Endothelial cell (in vitro differentiated cells): ENCODE data around the gene FDX1. TPM values are rescaled to one million over a fixed set of nuclear protein-coding genes. Genes with fewer than 3 reads are reported as not detected.

Source experiments
- DNase-seq: peaks from one replicate; pipeline ENCODE4 v3.0.0; 2021; ENCODE audit warnings: low spot score
- H3K27ac Mint-ChIP-seq: one replicate; pipeline ENCODE4 v1.8.0; 2021; ENCODE audit warnings: mixed read lengths, inconsistent platforms; ENCODE audit not compliant: unreplicated experiment
- H3K27me3 Mint-ChIP-seq: one replicate; pipeline ENCODE4 v1.8.0; 2021; ENCODE audit warnings: mild to moderate bottlenecking, moderate library complexity, mixed read lengths, inconsistent platforms; ENCODE audit not compliant: unreplicated experiment
- H3K36me3 Mint-ChIP-seq: one replicate; pipeline ENCODE4 v1.8.0; 2021; ENCODE audit warnings: mild to moderate bottlenecking, low read depth, mixed read lengths, inconsistent platforms; ENCODE audit not compliant: unreplicated experiment
- H3K4me1 Mint-ChIP-seq: one replicate; pipeline ENCODE4 v1.8.0; 2021; ENCODE audit warnings: mild to moderate bottlenecking, mixed read lengths, inconsistent platforms; ENCODE audit not compliant: unreplicated experiment
- H3K4me3 Mint-ChIP-seq: one replicate; pipeline ENCODE4 v1.8.0; 2021; ENCODE audit warnings: mild to moderate bottlenecking, mixed read lengths, inconsistent platforms; ENCODE audit not compliant: unreplicated experiment
- H3K9me3 Mint-ChIP-seq: one replicate; pipeline ENCODE4 v1.8.0; 2021; ENCODE audit warnings: mixed read lengths, inconsistent platforms; ENCODE audit not compliant: unreplicated experiment
- total RNA-seq: library from RNA; stranded (reverse); fragmentation: NEBNext Ultra II Directional; extraction: Animal tissue kit (Norgen Biotek cat#: 25700); gene quantifications from one replicate; pipeline ENCODE4 v1.2.1, GENCODE V29; 2021; ENCODE audit not compliant: unreplicated experiment
- TF ChIP-seq, protein P1 (sequence below): fragments of 200-600 bp; sonication (generic); IDR thresholded peaks from one replicate; pipeline ENCODE4 v1.5.0; 2021; ENCODE audit warnings: antibody characterized with exemption; ENCODE audit not compliant: unreplicated experiment

FDX1 gene
- total RNA-seq, 1 donor from 2014 or later, result 14.3 TPM

GRCh38 chr11:110469127-110469526, 39.4 kb downstream of the FDX1 start:
- DNase-seq, result no peak
- TF ChIP-seq, protein P1, sequence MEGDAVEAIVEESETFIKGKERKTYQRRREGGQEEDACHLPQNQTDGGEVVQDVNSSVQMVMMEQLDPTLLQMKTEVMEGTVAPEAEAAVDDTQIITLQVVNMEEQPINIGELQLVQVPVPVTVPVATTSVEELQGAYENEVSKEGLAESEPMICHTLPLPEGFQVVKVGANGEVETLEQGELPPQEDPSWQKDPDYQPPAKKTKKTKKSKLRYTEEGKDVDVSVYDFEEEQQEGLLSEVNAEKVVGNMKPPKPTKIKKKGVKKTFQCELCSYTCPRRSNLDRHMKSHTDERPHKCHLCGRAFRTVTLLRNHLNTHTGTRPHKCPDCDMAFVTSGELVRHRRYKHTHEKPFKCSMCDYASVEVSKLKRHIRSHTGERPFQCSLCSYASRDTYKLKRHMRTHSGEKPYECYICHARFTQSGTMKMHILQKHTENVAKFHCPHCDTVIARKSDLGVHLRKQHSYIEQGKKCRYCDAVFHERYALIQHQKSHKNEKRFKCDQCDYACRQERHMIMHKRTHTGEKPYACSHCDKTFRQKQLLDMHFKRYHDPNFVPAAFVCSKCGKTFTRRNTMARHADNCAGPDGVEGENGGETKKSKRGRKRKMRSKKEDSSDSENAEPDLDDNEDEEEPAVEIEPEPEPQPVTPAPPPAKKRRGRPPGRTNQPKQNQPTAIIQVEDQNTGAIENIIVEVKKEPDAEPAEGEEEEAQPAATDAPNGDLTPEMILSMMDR, result no peak
- Mint-ChIP-seq H3K9me3 (no peaks in the 10 kb centered on the region), H3K4me1 (peaks cover 7% of the 10 kb centered on the region), H3K4me3 (no peak overlapping the region), H3K27ac (no peak overlapping the region), H3K36me3 (no peaks in the 10 kb centered on the region), H3K27me3 (no peaks in the 10 kb centered on the region)

DNA sequence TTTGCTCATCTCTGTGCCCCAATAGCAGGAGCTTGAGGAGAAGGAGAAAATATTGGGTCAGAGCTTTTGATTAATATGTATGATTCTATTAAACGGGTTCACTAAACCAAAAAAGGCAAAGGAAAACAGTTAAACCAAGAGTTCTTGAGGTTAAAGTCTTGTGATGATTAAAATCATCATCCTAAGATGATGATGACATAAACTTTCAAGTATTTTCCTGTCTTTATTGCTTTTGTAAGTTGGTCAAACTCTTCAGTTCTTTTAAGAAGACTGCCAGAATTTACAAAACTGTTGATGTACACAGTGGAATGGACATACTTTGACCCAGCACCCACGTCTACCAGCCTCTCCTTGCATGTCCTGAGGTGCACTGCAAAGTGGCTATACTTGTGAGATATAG, 41.0 kb downstream of the FDX1 start:
- Mint-ChIP-seq H3K27me3 (no peaks in the 10 kb centered on the region), H3K27ac (no peak overlapping the region), H3K4me1 (peaks cover 15% of the 10 kb centered on the region), H3K4me3 (no peak overlapping the region), H3K36me3 (no peaks in the 10 kb centered on the region), H3K9me3 (no peaks in the 10 kb centered on the region)
- DNase-seq, result no peak
- TF ChIP-seq, protein P1, result no peak

GRCh38 chr11:110471371-110471770, 41.6 kb downstream of the FDX1 start:
- Mint-ChIP-seq H3K36me3 (no peaks in the 10 kb centered on the region), H3K27ac (no peak overlapping the region), H3K4me3 (no peak overlapping the region), H3K4me1 (peaks cover 15% of the 10 kb centered on the region), H3K9me3 (no peaks in the 10 kb centered on the region), H3K27me3 (no peaks in the 10 kb centered on the region)
- DNase-seq, result no peak
- TF ChIP-seq, protein P1, result no peak

DNA sequence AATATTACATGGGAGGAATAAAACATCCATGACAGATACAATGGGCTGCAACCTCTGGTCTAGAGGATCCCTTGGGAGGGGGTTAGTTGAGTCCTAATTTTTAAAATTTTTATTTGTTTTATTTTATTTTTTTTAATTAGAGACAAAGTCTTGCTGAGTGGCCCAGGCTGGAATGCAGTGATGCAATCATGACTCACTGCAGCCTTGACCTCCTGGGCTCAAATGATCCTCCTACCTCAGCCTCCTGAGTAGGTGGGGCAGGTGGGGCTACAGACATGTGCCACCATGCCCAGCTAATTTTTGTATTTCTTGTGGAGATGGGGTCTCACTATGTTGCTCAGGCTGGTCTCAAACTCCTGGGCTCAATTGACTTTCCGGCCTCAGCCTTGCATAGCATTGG, 43.1 kb downstream of the FDX1 start:
- Mint-ChIP-seq H3K9me3 (no peaks in the 10 kb centered on the region), H3K27me3 (peaks cover under 1% of the 10 kb centered on the region), H3K36me3 (no peaks in the 10 kb centered on the region), H3K4me1 (peaks cover 15% of the 10 kb centered on the region), H3K27ac (no peak overlapping the region), H3K4me3 (no peak overlapping the region)
- DNase-seq, result no peak
- TF ChIP-seq, protein P1, result no peak

GRCh38 chr11:110473706-110474105, 44.0 kb downstream of the FDX1 start:
- DNase-seq, result no peak
- no peak overlapping the region for H3K4me3 Mint-ChIP-seq
- no peak overlapping the region for H3K27ac Mint-ChIP-seq
- no peaks in the 10 kb centered on the region for H3K9me3 Mint-ChIP-seq
- H3K27me3 Mint-ChIP-seq, result peaks cover 2% of the 10 kb centered on the region
- peaks cover 19% of the 10 kb centered on the region for H3K4me1 Mint-ChIP-seq
- no peaks in the 10 kb centered on the region for H3K36me3 Mint-ChIP-seq
- TF ChIP-seq, protein P1, result no peak
